HG03103 (cell line): ENCODE results near the gene ACAN.

ENCODE experiments used
- ATAC-seq: cut with Tn5 transposase; IDR thresholded peaks from one replicate; pipeline ENCODE4 v1.9.1; 2021; ENCODE audit warnings: low read depth; ENCODE audit not compliant: unreplicated experiment

The ACAN gene

GRCh38 chr15:88874275-88874674, 71.0 kb downstream of the ACAN start:
- no peak for ATAC-seq

GRCh38 chr15:88874684-88875083, 71.4 kb downstream of the ACAN start:
- no peak for ATAC-seq

GRCh38 chr15:88876573-88876972, 73.3 kb downstream of the ACAN start:
- no peak for ATAC-seq

GRCh38 chr15:88877415-88877814, 74.2 kb downstream of the ACAN start:
- ATAC-seq: no peak

GRCh38 chr15:88877906-88878305, 74.7 kb downstream of the ACAN start:
- no peak for ATAC-seq

GRCh38 chr15:88878720-88879184, 75.5 kb downstream of the ACAN start:
- ATAC-seq: no peak

GRCh38 chr15:88880944-88881740, 77.9 kb downstream of the ACAN start:
- no peak for ATAC-seq

- ATAC-seq: no peak
These were observed 78.5 kb downstream of the ACAN start for GRCh38 chr15:88881775-88882174.

- no peak for ATAC-seq
These were observed 79.5 kb downstream of the ACAN start for GRCh38 chr15:88882785-88883184.

- no peak for ATAC-seq
These were observed 83.9 kb downstream of the ACAN start for GRCh38 chr15:88887068-88887580.

- no peak for ATAC-seq
These were observed 85.5 kb downstream of the ACAN start for GRCh38 chr15:88888719-88889118.

- ATAC-seq: no peak
These were observed 87.3 kb downstream of the ACAN start for GRCh38 chr15:88890495-88890894.

- no peak for ATAC-seq
These were observed 88.5 kb downstream of the ACAN start for GRCh38 chr15:88891540-88892254.

GRCh38 chr15:88894348-88894818, 91.1 kb downstream of the ACAN start:
- ATAC-seq: no peak

GRCh38 chr15:88894819-88895767, 91.9 kb downstream of the ACAN start, which contains the start of gene HAPLN3:
Gene HAPLN3 (minus strand): TSS chr15:88895544. CDS start chr15:88887298, 8,246 bp downstream.
- ATAC-seq: no peak

GRCh38 chr15:88896333-88897033, 93.2 kb downstream of the ACAN start:
- ATAC-seq: no peak

- no peak for ATAC-seq
These were observed 93.9 kb downstream of the ACAN start for GRCh38 chr15:88897142-88897455.

GRCh38 chr15:88897456-88898194, 94.4 kb downstream of the ACAN start:
- no peak for ATAC-seq

GRCh38 chr15:88898736-88899135, 95.5 kb downstream of the ACAN start:
- no peak for ATAC-seq
